ENCODE measurements around the gene SLX4IP. TPM values are rescaled to one million over a fixed set of nuclear protein-coding genes. Genes with fewer than 3 reads are reported as not detected.

Gene SLX4IP
- total RNA-seq, 1 donor from 2014 or later: 6.8 TPM

DNA sequence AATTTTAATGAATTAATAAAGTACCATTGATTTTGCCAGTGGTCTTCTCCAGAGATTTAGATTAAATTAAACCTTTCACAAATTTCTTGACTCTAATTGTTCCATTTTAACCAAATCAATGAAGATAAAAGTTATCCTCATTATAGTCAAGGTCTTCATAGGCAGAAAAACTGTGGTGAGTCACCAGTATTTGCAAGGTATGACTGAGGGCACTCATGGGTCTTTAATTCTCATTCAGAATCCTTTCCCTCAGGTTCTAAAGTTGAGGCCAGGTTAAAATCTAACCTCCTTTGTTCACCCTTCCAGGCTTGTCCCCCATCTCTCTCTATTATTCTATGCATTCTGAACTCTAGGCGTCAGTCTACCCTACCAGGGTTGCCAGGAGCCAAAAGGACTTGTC is 144.8 kb downstream of the SLX4IP start:
- no peak overlapping the region for H3K4me3 Mint-ChIP-seq (ENCODE audit: unreplicated experiment)

DNA sequence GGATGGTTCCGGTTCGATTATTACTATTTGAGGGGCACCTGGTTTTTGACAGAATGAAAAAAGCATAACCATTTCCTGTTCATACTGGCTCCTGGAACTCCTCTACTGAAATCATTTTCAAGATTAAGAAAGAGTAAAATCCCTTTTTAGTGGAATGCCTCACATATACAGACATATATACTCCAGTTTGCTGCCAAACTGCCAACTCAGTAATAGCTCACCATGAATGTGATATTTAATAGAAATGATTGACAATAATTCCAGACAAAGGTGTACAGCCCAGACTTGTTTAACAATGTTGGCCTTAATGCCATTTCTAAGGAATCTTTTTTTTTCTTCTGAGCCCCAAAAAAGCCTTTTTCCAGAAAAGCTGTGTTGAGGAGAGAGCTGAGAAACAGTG is 145.6 kb downstream of the SLX4IP start:
- no peaks in the 10 kb centered on the region for H3K9me3 Mint-ChIP-seq (ENCODE audit: unreplicated experiment)
- no peak overlapping the region for H3K27ac Mint-ChIP-seq (ENCODE audit: unreplicated experiment)
- no peak overlapping the region for H3K4me3 Mint-ChIP-seq (ENCODE audit: unreplicated experiment)
- no peak for DNase-seq (ENCODE audit: low spot score)
- peaks cover 12% of the 10 kb centered on the region for H3K4me1 Mint-ChIP-seq (ENCODE audit: unreplicated experiment)
- TF ChIP-seq, protein P1, sequence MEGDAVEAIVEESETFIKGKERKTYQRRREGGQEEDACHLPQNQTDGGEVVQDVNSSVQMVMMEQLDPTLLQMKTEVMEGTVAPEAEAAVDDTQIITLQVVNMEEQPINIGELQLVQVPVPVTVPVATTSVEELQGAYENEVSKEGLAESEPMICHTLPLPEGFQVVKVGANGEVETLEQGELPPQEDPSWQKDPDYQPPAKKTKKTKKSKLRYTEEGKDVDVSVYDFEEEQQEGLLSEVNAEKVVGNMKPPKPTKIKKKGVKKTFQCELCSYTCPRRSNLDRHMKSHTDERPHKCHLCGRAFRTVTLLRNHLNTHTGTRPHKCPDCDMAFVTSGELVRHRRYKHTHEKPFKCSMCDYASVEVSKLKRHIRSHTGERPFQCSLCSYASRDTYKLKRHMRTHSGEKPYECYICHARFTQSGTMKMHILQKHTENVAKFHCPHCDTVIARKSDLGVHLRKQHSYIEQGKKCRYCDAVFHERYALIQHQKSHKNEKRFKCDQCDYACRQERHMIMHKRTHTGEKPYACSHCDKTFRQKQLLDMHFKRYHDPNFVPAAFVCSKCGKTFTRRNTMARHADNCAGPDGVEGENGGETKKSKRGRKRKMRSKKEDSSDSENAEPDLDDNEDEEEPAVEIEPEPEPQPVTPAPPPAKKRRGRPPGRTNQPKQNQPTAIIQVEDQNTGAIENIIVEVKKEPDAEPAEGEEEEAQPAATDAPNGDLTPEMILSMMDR (IDR thresholded peaks at IDR 0.05; ENCODE audit: unreplicated experiment): no peak
- no peaks in the 10 kb centered on the region for H3K36me3 Mint-ChIP-seq (ENCODE audit: low read depth, unreplicated experiment)
- H3K27me3 Mint-ChIP-seq (ENCODE audit: unreplicated experiment): peaks cover 4% of the 10 kb centered on the region

More for the DNA sequence above, 144.8 kb downstream of the SLX4IP start:
- Mint-ChIP-seq H3K4me1 (ENCODE audit: unreplicated experiment) (peaks cover 7% of the 10 kb centered on the region), H3K36me3 (ENCODE audit: low read depth, unreplicated experiment) (no peaks in the 10 kb centered on the region), H3K27ac (ENCODE audit: unreplicated experiment) (no peak overlapping the region), H3K9me3 (ENCODE audit: unreplicated experiment) (no peaks in the 10 kb centered on the region), H3K27me3 (ENCODE audit: unreplicated experiment) (peaks cover 4% of the 10 kb centered on the region)
- TF ChIP-seq, protein P1 (IDR thresholded peaks at IDR 0.05; ENCODE audit: unreplicated experiment): no peak
- no peak for DNase-seq (ENCODE audit: low spot score)

DNA sequence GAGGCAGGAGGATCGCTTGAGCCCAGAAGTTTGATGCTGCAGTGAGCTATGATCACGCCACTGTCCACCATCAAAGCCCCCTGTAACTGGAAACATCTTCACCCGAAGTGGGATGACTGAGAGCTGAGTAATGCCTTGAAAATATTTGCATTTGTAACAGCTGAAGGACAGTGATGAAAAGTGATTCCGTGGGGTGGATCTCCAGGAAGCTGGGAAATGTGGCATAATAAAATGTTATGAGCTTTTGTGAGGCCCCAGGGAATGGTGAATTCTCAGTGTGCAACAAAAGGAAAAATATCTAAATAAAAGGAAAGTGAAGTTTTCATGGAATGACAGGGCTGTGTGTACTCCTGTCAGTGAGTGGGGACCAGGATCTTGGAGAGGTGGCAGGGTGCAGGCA is 146.7 kb downstream of the SLX4IP start:
- Mint-ChIP-seq H3K36me3 (ENCODE audit: low read depth, unreplicated experiment) (no peaks in the 10 kb centered on the region), H3K27ac (ENCODE audit: unreplicated experiment) (no peak overlapping the region), H3K27me3 (ENCODE audit: unreplicated experiment) (peaks cover 4% of the 10 kb centered on the region), H3K4me3 (ENCODE audit: unreplicated experiment) (no peak overlapping the region), H3K4me1 (ENCODE audit: unreplicated experiment) (peaks cover 12% of the 10 kb centered on the region), H3K9me3 (ENCODE audit: unreplicated experiment) (no peaks in the 10 kb centered on the region)
- DNase-seq (ENCODE audit: low spot score): no peak
- TF ChIP-seq, protein P1 (IDR thresholded peaks at IDR 0.05; ENCODE audit: unreplicated experiment): no peak

DNA sequence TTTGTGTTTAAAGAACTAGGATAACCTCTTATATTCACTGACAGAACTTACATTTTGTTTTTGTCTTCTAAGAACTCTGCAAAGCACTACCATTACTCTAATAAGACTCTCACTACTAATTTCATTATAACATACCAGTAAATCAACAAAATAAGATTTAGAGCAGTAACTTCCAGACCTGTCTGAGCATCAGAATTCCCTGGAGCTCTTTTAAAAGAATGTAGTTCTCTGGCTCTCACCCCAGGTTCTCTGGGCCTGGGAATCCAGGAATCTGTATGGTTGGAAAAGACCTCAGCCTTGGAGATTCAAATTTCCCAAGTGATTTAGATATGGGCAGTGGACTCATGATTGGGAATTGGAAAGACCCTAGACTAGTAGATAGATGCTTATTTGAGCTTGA is 149.3 kb downstream of the SLX4IP start:
- H3K4me1 Mint-ChIP-seq (ENCODE audit: unreplicated experiment): peaks cover 12% of the 10 kb centered on the region
- DNase-seq (ENCODE audit: low spot score): no peak
- H3K4me3 Mint-ChIP-seq (ENCODE audit: unreplicated experiment): no peak overlapping the region
- H3K9me3 Mint-ChIP-seq (ENCODE audit: unreplicated experiment): no peaks in the 10 kb centered on the region
- H3K36me3 Mint-ChIP-seq (ENCODE audit: low read depth, unreplicated experiment): no peaks in the 10 kb centered on the region
- TF ChIP-seq, protein P1 (IDR thresholded peaks at IDR 0.05; ENCODE audit: unreplicated experiment): no peak
- no peak overlapping the region for H3K27ac Mint-ChIP-seq (ENCODE audit: unreplicated experiment)
- peaks cover 4% of the 10 kb centered on the region for H3K27me3 Mint-ChIP-seq (ENCODE audit: unreplicated experiment)

DNA sequence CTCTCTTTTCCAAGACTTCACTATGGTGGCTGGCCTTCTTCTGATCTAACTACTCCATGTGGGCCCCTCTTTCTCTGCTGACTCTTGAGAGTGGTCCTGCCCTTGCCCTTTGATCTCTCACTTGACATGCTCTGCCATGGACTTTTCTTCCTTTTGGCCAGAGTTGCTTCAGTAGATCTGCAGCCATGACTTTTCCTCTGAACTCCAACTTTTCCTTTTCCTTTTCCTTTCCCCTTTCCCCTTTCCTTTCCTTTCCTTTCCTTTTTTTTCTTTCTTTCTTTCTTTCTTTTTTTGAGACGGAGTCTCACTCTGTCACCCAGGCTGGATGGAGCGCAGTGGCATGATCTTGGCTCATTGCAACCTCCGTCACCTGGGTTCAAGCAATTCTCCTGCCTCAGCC is 150.2 kb downstream of the SLX4IP start:
- H3K4me3 Mint-ChIP-seq (ENCODE audit: unreplicated experiment): no peak overlapping the region
- no peaks in the 10 kb centered on the region for H3K36me3 Mint-ChIP-seq (ENCODE audit: low read depth, unreplicated experiment)
- peaks cover 12% of the 10 kb centered on the region for H3K4me1 Mint-ChIP-seq (ENCODE audit: unreplicated experiment)
- no peak overlapping the region for H3K27ac Mint-ChIP-seq (ENCODE audit: unreplicated experiment)
- peaks cover 3% of the 10 kb centered on the region for H3K27me3 Mint-ChIP-seq (ENCODE audit: unreplicated experiment)
- DNase-seq (ENCODE audit: low spot score): no peak
- TF ChIP-seq, protein P1 (IDR thresholded peaks at IDR 0.05; ENCODE audit: unreplicated experiment): no peak
- no peaks in the 10 kb centered on the region for H3K9me3 Mint-ChIP-seq (ENCODE audit: unreplicated experiment)

Data from endothelial cell (in vitro differentiated cells).